Erythroblast (primary cell): ENCODE measurements around the gene NARF.

Experiments
- GATA1 ChIP-seq: IDR thresholded peaks from 2 replicates; pipeline ENCODE4 v1.6.1; 2011; ENCODE audit warnings: low read depth, mild to moderate bottlenecking, control low read depth, low read length, moderate library complexity
- POLR2A ChIP-seq: IDR thresholded peaks from 2 replicates; pipeline ENCODE4 v1.6.1; 2011; ENCODE audit warnings: mild to moderate bottlenecking, low read length

- TF ChIP-seq POLR2A, result no peak
- no peak for TF ChIP-seq GATA1
Measured at GRCh38 chr17:82528484-82529265, 70.1 kb downstream of the NARF start.
